Mesenchymal stem cell (in vitro differentiated cells and primary cell): ENCODE results near the gene TAF7.
"Not testable (repeated sequence)": the region's sequence is repeated elsewhere in the genome, so short reads cannot be mapped to it uniquely, and the experiment has no call there.

Experiments used
- DNase-seq: peaks from one replicate; pipeline ENCODE4 v3.0.0-alpha.2; 2013
- H2AFZ ChIP-seq: one replicate; pipeline ENCODE4 v1.6.1; 2013; ENCODE audit warnings: low read depth, mild to moderate bottlenecking, control low read depth, inconsistent platforms, low read length, moderate library complexity
- H2AK5ac ChIP-seq: 2 replicates; pipeline ENCODE4 v1.6.1; 2013; ENCODE audit warnings: low read length, moderate library complexity, mild to moderate bottlenecking, inconsistent platforms; ENCODE audit not compliant: severe bottlenecking
- H2BK120ac ChIP-seq: one replicate; pipeline ENCODE4 v1.6.1; 2013; ENCODE audit warnings: low read depth, mild to moderate bottlenecking, inconsistent platforms, low read length, moderate library complexity
- H2BK12ac ChIP-seq, 2 experiments: one replicate each; pipeline ENCODE4 v1.6.1; 2013; ENCODE audit warnings: inconsistent platforms in 2 of 2, low read length in 2 of 2, mild to moderate bottlenecking in 2 of 2, moderate library complexity in 2 of 2, control low read depth in 1 of 2
- H2BK15ac ChIP-seq: one replicate; pipeline ENCODE4 v1.6.1; 2013; ENCODE audit warnings: mild to moderate bottlenecking, low read depth, inconsistent platforms; ENCODE audit not compliant: poor library complexity, severe bottlenecking
- H2BK5ac ChIP-seq: 2 replicates; pipeline ENCODE4 v1.6.1; 2013; ENCODE audit warnings: low read depth, mild to moderate bottlenecking, low read length, control low read depth, inconsistent platforms; ENCODE audit not compliant: poor library complexity, severe bottlenecking
- H3K14ac ChIP-seq, 2 experiments: one replicate each; pipeline ENCODE4 v1.6.1; 2013; ENCODE audit warnings: inconsistent platforms in 2 of 2, low read length in 2 of 2, control low read depth in 1 of 2, mild to moderate bottlenecking in 1 of 2, moderate library complexity in 1 of 2
- H3K18ac ChIP-seq, 2 experiments: one replicate each; pipeline ENCODE4 v1.6.1; 2013; ENCODE audit warnings: inconsistent platforms in 2 of 2, low read length in 2 of 2, control low read depth in 1 of 2, low read depth in 1 of 2, mild to moderate bottlenecking in 1 of 2
- H3K23ac ChIP-seq, 2 experiments: one replicate each; pipeline ENCODE4 v1.6.1; 2013; ENCODE audit warnings: inconsistent platforms in 2 of 2, low read length in 2 of 2, mild to moderate bottlenecking in 2 of 2, moderate library complexity in 2 of 2, control low read depth in 1 of 2
- H3K27ac ChIP-seq: 2 replicates; pipeline ENCODE4 v1.5.1; 2013; ENCODE audit warnings: mild to moderate bottlenecking, moderate library complexity, low read length, control low read depth, inconsistent platforms; ENCODE audit not compliant: poor library complexity, severe bottlenecking
- H3K27me3 ChIP-seq, 2 experiments: 2 replicates each; pipeline versions ENCODE4 v1.6.1 to v1.7.0; 2013; ENCODE audit warnings: low read length in 2 of 2, mild to moderate bottlenecking in 2 of 2, moderate library complexity in 2 of 2, control low read depth in 1 of 2, inconsistent platforms in 1 of 2; ENCODE audit not compliant: control insufficient read depth in 1 of 2, insufficient read depth in 1 of 2
- H3K36me3 ChIP-seq, 2 experiments: 2 replicates each; pipeline versions ENCODE4 v1.6.1 to v1.7.0; 2013; ENCODE audit warnings: low read length in 2 of 2, control low read depth in 1 of 2, inconsistent platforms in 1 of 2, low read depth in 1 of 2, mild to moderate bottlenecking in 1 of 2; ENCODE audit not compliant: insufficient read depth in 2 of 2, control insufficient read depth in 1 of 2
- H3K4ac ChIP-seq, 2 experiments: one replicate each; pipeline ENCODE4 v1.6.1; 2013; ENCODE audit warnings: inconsistent platforms in 2 of 2, low read length in 2 of 2, mild to moderate bottlenecking in 2 of 2, moderate library complexity in 2 of 2, control low read depth in 1 of 2, low read depth in 1 of 2
- H3K4me1 ChIP-seq: 2 replicates; pipeline ENCODE4 v1.6.1; 2013; ENCODE audit warnings: low read depth, low read length, control low read depth; ENCODE audit not compliant: control insufficient read depth, insufficient read depth
- H3K4me2 ChIP-seq: 2 replicates; pipeline ENCODE4 v1.6.1; 2013; ENCODE audit warnings: low read length, mild to moderate bottlenecking, inconsistent platforms; ENCODE audit not compliant: poor library complexity, severe bottlenecking
- H3K4me3 ChIP-seq, 2 experiments: 2 replicates each; pipeline versions ENCODE4 v1.5.1 to v1.7.0; 2013; ENCODE audit warnings: low read length in 2 of 2, mild to moderate bottlenecking in 2 of 2, control low read depth in 1 of 2, low read depth in 1 of 2; ENCODE audit not compliant: insufficient read depth in 1 of 2
- H3K79me1 ChIP-seq: replicated peaks from 2 replicates; pipeline ENCODE4 v1.6.1; 2013; ENCODE audit warnings: mild to moderate bottlenecking, control low read depth, low read length, inconsistent platforms; ENCODE audit not compliant: poor library complexity, severe bottlenecking
- H3K9ac ChIP-seq: 2 replicates; pipeline ENCODE4 v1.7.0; 2013; ENCODE audit warnings: mild to moderate bottlenecking, low read length, moderate library complexity
- H3K9me3 ChIP-seq: 2 replicates; pipeline ENCODE4 v1.7.0; 2013; ENCODE audit warnings: mild to moderate bottlenecking, low read length; ENCODE audit not compliant: control insufficient read depth
- H4K8ac ChIP-seq: one replicate; pipeline ENCODE4 v1.6.1; 2013; ENCODE audit warnings: inconsistent platforms, mild to moderate bottlenecking, low read length, moderate library complexity
- H4K91ac ChIP-seq: one replicate; pipeline ENCODE4 v1.6.1; 2013; ENCODE audit warnings: mild to moderate bottlenecking, low read length, inconsistent platforms
- WGBS: methylation state at CpG from one replicate; pipeline ENCODE4 v1.1.7; 2013; ENCODE audit warnings: mixed read lengths; 5-methylcytosine and 5-hydroxymethylcytosine counted together

TAF7 gene

GRCh38 chr5:141343242-141343952 lies 22.8 kb upstream of the TAF7 start, which contains the start of gene PCDHGA3:
PCDHGA3 (plus strand) TSS chr5:141343829; CDS start chr5:141344034, 205 bp downstream.
- H2BK5ac ChIP-seq = no peak within 1 kb of the TSS
- H3K27me3 ChIP-seq = no peaks in the 10 kb centered on the region
- peak within 1 kb of the TSS in 1 of 2 experiments; percentile 71 for H3K4me3 ChIP-seq
- H2BK15ac ChIP-seq = no peak within 1 kb of the TSS
- no peak within 1 kb of the TSS for H3K14ac ChIP-seq
- H3K9me3 ChIP-seq = peaks cover 56% of the 10 kb centered on the region
- H3K36me3 ChIP-seq = no peaks in the 10 kb centered on the region
- H2AK5ac ChIP-seq = no peak within 1 kb of the TSS
- H3K9ac ChIP-seq = peak within 1 kb of the TSS; percentile 79
- H3K18ac ChIP-seq = no peak within 1 kb of the TSS
- H2AFZ ChIP-seq = no peak within 1 kb of the TSS
- 67% methylated on average over 7 of the region's 9 CpGs for WGBS
- no peak within 1 kb of the TSS for H2BK120ac ChIP-seq
- no peak for DNase-seq
- H3K4me1 ChIP-seq = no peaks in the 10 kb centered on the region
- H3K79me1 ChIP-seq = no peaks in the 10 kb centered on the region
- no peak within 1 kb of the TSS for H3K23ac ChIP-seq
- no peak within 1 kb of the TSS for H3K27ac ChIP-seq
- no peak within 1 kb of the TSS for H2BK12ac ChIP-seq
- H3K4ac ChIP-seq = no peak within 1 kb of the TSS
- no peak within 1 kb of the TSS for H4K8ac ChIP-seq
- no peak within 1 kb of the TSS for H3K4me2 ChIP-seq
- H4K91ac ChIP-seq = no peak within 1 kb of the TSS

- no peak overlapping the region for H2AK5ac ChIP-seq
- H2BK12ac ChIP-seq = no peak overlapping the region
- H3K36me3 ChIP-seq = no peaks in the 10 kb centered on the region
- no peak overlapping the region for H3K14ac ChIP-seq
- H2BK5ac ChIP-seq = no peak overlapping the region
- H3K4ac ChIP-seq = no peak overlapping the region
- H3K23ac ChIP-seq = no peak overlapping the region
- peaks cover 60% of the 10 kb centered on the region for H3K9me3 ChIP-seq
- H4K8ac ChIP-seq = no peak overlapping the region
- H4K91ac ChIP-seq = no peak overlapping the region
- no peak overlapping the region for H3K27ac ChIP-seq
- DNase-seq = no peak
- no peak overlapping the region for H2BK120ac ChIP-seq
- H3K4me3 ChIP-seq = no peak overlapping the region
- H2AFZ ChIP-seq = no peak overlapping the region
- no peak overlapping the region for H3K18ac ChIP-seq
- no peaks in the 10 kb centered on the region for H3K4me1 ChIP-seq
- H3K4me2 ChIP-seq = no peak overlapping the region
- no peaks in the 10 kb centered on the region for H3K79me1 ChIP-seq
- H3K9ac ChIP-seq = no peak overlapping the region
- no peak overlapping the region for H2BK15ac ChIP-seq
- WGBS = 0% methylated on average over 1 of the region's 1 CpG
- H3K27me3 ChIP-seq = no peaks in the 10 kb centered on the region
Measured at GRCh38 chr5:141342773-141343172, 22.2 kb upstream of the TAF7 start.

GRCh38 chr5:141340781-141341354 lies 20.3 kb upstream of the TAF7 start:
- not testable (repeated sequence) for H3K4me2 ChIP-seq, H2AFZ ChIP-seq

GRCh38 chr5:141338538-141339306 lies 18.1 kb upstream of the TAF7 start, which contains the start of gene PCDHGA2:
PCDHGA2 (plus strand) TSS chr5:141338760.
- Histone ChIP-seq H3K14ac (no peak within 1 kb of the TSS), H2AFZ (no peak within 1 kb of the TSS), H4K8ac (no peak within 1 kb of the TSS), H3K4me3 (peak within 1 kb of the TSS in 1 of 2 experiments; percentile 66), H2AK5ac (no peak within 1 kb of the TSS), H3K23ac (no peak within 1 kb of the TSS), H3K4me1 (no peaks in the 10 kb centered on the region), H3K27me3 (no peaks in the 10 kb centered on the region), H2BK12ac (no peak within 1 kb of the TSS), H3K18ac (no peak within 1 kb of the TSS), H3K4me2 (no peak within 1 kb of the TSS), H3K27ac (no peak within 1 kb of the TSS), H2BK5ac (no peak within 1 kb of the TSS), H3K4ac (no peak within 1 kb of the TSS), H3K36me3 (no peaks in the 10 kb centered on the region), H2BK120ac (no peak within 1 kb of the TSS), H4K91ac (no peak within 1 kb of the TSS), H3K9me3 (peaks cover 67% of the 10 kb centered on the region), H3K9ac (peak within 1 kb of the TSS; percentile 59), H3K79me1 (no peaks in the 10 kb centered on the region), H2BK15ac (no peak within 1 kb of the TSS)
- no peak for DNase-seq
- WGBS = 71% methylated on average over 27 of the region's 27 CpGs

More at GRCh38 chr5:141340781-141341354, 20.3 kb upstream of the TAF7 start:
- not testable (repeated sequence) for H2BK12ac ChIP-seq, H3K79me1 ChIP-seq, H2AK5ac ChIP-seq, H4K8ac ChIP-seq, H3K4me1 ChIP-seq, H3K27ac ChIP-seq, H4K91ac ChIP-seq, H3K23ac ChIP-seq, H2BK5ac ChIP-seq, H3K18ac ChIP-seq, H2BK15ac ChIP-seq, H3K9ac ChIP-seq, H3K4ac ChIP-seq, H3K27me3 ChIP-seq, H3K14ac ChIP-seq, H3K4me3 ChIP-seq, DNase-seq, H2BK120ac ChIP-seq, H3K36me3 ChIP-seq
- WGBS = 96% methylated on average over 29 of the region's 45 CpGs
- peaks cover 68% of the 10 kb centered on the region for H3K9me3 ChIP-seq
